ENCODE measurements around the gene EFHC1.

EFHC1 gene

GRCh38 chr6:52515219-52515960 is 95.2 kb downstream of the EFHC1 start:
- Mint-ChIP-seq H3K4me3 (no peak overlapping the region), H3K9me3 (no peaks in the 10 kb centered on the region), H3K27me3 (no peaks in the 10 kb centered on the region), H3K27ac (peak overlapping the region in 1 of 2 donors; percentile 7), H3K36me3 (ENCODE audit: insufficient read depth) (peaks cover 10% of the 10 kb centered on the region), H3K4me1 (ENCODE audit: low read depth in 2 of 2) (peaks cover 12 to 15% of the 10 kb centered on the region in 2 donors)
- DNase-seq = no peak
- no peak for ATAC-seq (replicated peaks)

DNA sequence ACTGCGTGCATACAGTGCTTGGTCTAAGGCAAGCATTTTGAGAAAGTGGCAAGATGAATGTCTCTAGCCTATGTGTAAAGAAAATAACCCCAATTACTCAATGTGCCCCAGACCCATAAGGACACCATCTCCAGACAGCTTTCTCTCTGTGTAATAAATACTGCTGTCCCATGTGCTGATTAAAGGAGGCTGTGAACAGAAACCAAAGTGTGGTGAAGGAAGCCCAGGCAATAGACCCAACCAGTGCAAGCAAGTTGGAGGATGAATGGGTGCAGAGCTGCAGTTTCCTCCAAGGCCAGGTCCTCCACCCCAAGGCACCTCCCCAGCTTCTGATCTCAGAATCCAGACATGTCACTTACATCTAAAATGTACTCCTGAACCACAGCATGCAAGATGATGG is 96.1 kb downstream of the EFHC1 start:
- ATAC-seq (replicated peaks) = no peak
- peaks cover 12 to 15% of the 10 kb centered on the region in 2 donors for H3K4me1 Mint-ChIP-seq (ENCODE audit: low read depth in 2 of 2)
- no peaks in the 10 kb centered on the region for H3K27me3 Mint-ChIP-seq
- H3K4me3 Mint-ChIP-seq = no peak overlapping the region
- no peak for DNase-seq
- H3K9me3 Mint-ChIP-seq = no peaks in the 10 kb centered on the region
- peak overlapping the region in 1 of 2 donors; percentile 7 for H3K27ac Mint-ChIP-seq
- H3K36me3 Mint-ChIP-seq (ENCODE audit: insufficient read depth) = peaks cover 10% of the 10 kb centered on the region

DNA sequence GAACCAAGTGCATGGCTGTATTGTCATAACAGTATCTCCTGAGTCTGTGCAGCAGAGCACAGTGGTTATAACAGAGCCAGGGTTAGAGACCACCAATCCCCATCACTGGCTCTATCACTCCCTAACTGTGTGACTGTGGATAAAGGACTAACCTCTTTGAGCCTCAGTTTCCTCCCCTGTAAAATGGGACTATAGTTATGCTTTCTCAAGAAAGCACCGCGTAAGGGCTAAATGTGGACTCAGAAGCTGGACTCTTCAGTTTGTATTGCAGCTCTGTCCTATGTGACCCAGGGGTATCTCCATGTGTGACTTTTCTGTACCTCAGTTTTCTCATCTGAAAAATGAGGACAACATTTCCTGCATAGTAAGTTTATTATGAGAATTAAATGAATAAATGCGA is 96.8 kb downstream of the EFHC1 start:
- DNase-seq (no peak), ATAC-seq (replicated peaks) (no peak)
- no peak overlapping the region for H3K27ac Mint-ChIP-seq
- peaks cover 12 to 15% of the 10 kb centered on the region in 2 donors for H3K4me1 Mint-ChIP-seq (ENCODE audit: low read depth in 2 of 2)
- no peaks in the 10 kb centered on the region for H3K9me3 Mint-ChIP-seq
- peaks cover 10% of the 10 kb centered on the region for H3K36me3 Mint-ChIP-seq (ENCODE audit: insufficient read depth)
- H3K4me3 Mint-ChIP-seq = no peak overlapping the region
- H3K27me3 Mint-ChIP-seq = no peaks in the 10 kb centered on the region

- Mint-ChIP-seq H3K4me3 (no peak overlapping the region), H3K4me1 (ENCODE audit: low read depth in 2 of 2) (peaks cover 12 to 16% of the 10 kb centered on the region in 2 donors), H3K9me3 (no peaks in the 10 kb centered on the region), H3K27ac (no peak overlapping the region), H3K27me3 (no peaks in the 10 kb centered on the region), H3K36me3 (ENCODE audit: insufficient read depth) (peaks cover 10% of the 10 kb centered on the region)
- ATAC-seq (replicated peaks) (no peak), DNase-seq (no peak)
Measured at GRCh38 chr6:52517502-52518278, 97.5 kb downstream of the EFHC1 start.

- H3K36me3 Mint-ChIP-seq (ENCODE audit: insufficient read depth) = peaks cover 10% of the 10 kb centered on the region
- no peaks in the 10 kb centered on the region for H3K27me3 Mint-ChIP-seq
- H3K27ac Mint-ChIP-seq = no peak overlapping the region
- no peaks in the 10 kb centered on the region for H3K9me3 Mint-ChIP-seq
- ATAC-seq (replicated peaks) = no peak
- DNase-seq = no peak
- peaks cover 12 to 23% of the 10 kb centered on the region in 2 donors for H3K4me1 Mint-ChIP-seq (ENCODE audit: low read depth in 2 of 2)
- H3K4me3 Mint-ChIP-seq = no peak overlapping the region
Measured at GRCh38 chr6:52518279-52518945, 98.3 kb downstream of the EFHC1 start.

- no peaks in the 10 kb centered on the region for H3K27me3 Mint-ChIP-seq
- no peak overlapping the region for H3K4me3 Mint-ChIP-seq
- DNase-seq = no peak
- no peak for ATAC-seq (replicated peaks)
- no peaks in the 10 kb centered on the region for H3K9me3 Mint-ChIP-seq
- H3K27ac Mint-ChIP-seq = no peak overlapping the region
- peaks cover 13 to 23% of the 10 kb centered on the region in 2 donors for H3K4me1 Mint-ChIP-seq (ENCODE audit: low read depth in 2 of 2)
- H3K36me3 Mint-ChIP-seq (ENCODE audit: insufficient read depth) = peaks cover 6% of the 10 kb centered on the region
Measured at GRCh38 chr6:52519618-52520017, 99.5 kb downstream of the EFHC1 start.

DNA sequence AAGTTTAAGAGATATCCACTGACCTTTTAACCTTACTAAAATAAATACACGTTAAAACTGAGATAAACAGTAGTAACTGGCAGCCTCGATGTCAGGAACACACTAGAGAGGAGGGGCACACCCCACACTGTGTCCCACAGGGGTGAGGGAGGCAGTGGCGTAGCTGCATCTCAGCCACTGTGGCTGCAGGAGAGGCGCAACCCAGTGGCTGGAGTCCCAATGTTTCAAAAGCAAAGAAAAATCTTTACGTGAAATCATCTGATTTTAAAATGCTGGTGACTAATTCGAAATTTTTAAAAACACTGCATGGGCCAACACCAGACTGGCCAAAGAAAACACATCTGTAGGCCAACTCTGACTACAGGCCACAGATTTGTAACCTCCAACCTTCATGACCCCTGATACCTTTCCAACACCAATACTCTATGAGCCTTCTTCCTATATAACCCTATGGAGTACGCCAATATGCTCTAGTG is 102.0 kb downstream of the EFHC1 start:
- DNase-seq = no peak
- no peak for ATAC-seq (replicated peaks)
- Mint-ChIP-seq H3K36me3 (ENCODE audit: insufficient read depth) (peaks cover 14% of the 10 kb centered on the region), H3K27ac (no peak overlapping the region), H3K4me1 (ENCODE audit: low read depth in 2 of 2) (peaks cover 16 to 23% of the 10 kb centered on the region in 2 donors), H3K27me3 (no peaks in the 10 kb centered on the region), H3K4me3 (no peak overlapping the region), H3K9me3 (no peaks in the 10 kb centered on the region)

DNA sequence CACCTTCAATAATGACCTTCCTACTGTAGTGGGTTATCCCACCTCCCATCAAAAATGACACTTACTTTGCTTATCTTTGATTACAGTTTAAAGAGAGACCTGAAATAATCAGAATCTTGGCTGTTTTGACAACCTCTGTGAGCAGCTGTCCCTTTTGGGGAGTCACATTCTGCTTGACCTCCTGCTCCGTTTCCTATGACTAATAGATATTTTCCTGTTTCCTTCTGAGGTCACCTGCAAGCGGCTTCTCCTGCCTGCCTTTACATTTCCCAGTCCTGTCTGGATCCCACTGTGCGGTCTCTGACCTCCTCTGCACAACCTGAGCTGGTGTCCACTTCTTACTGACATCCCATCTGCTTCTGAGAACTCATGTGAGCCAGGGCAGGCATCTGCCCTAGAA is 102.5 kb downstream of the EFHC1 start:
- ATAC-seq (replicated peaks) (no peak), DNase-seq (no peak)
- H3K36me3 Mint-ChIP-seq (ENCODE audit: insufficient read depth) = peaks cover 14% of the 10 kb centered on the region
- no peak overlapping the region for H3K4me3 Mint-ChIP-seq
- no peaks in the 10 kb centered on the region for H3K27me3 Mint-ChIP-seq
- peaks cover 16 to 23% of the 10 kb centered on the region in 2 donors for H3K4me1 Mint-ChIP-seq (ENCODE audit: low read depth in 2 of 2)
- H3K27ac Mint-ChIP-seq = no peak overlapping the region
- H3K9me3 Mint-ChIP-seq = no peaks in the 10 kb centered on the region

GRCh38 chr6:52523378-52524142 is 103.4 kb downstream of the EFHC1 start:
- peaks cover 11 to 19% of the 10 kb centered on the region in 2 donors for H3K4me1 Mint-ChIP-seq (ENCODE audit: low read depth in 2 of 2)
- no peak overlapping the region for H3K27ac Mint-ChIP-seq
- DNase-seq = no peak
- H3K4me3 Mint-ChIP-seq = no peak overlapping the region
- peaks cover 11% of the 10 kb centered on the region for H3K36me3 Mint-ChIP-seq (ENCODE audit: insufficient read depth)
- H3K27me3 Mint-ChIP-seq = no peaks in the 10 kb centered on the region
- ATAC-seq (replicated peaks) = no peak
- no peaks in the 10 kb centered on the region for H3K9me3 Mint-ChIP-seq

- H3K27ac Mint-ChIP-seq = no peak overlapping the region
- peaks cover 6 to 11% of the 10 kb centered on the region in 2 donors for H3K4me1 Mint-ChIP-seq (ENCODE audit: low read depth in 2 of 2)
- H3K9me3 Mint-ChIP-seq = no peaks in the 10 kb centered on the region
Measured at GRCh38 chr6:52524918-52525317, 104.8 kb downstream of the EFHC1 start.

GRCh38 chr6:52526634-52527033 is 106.5 kb downstream of the EFHC1 start:
- ATAC-seq (replicated peaks) = no peak

More at GRCh38 chr6:52524918-52525317, 104.8 kb downstream of the EFHC1 start:
- Mint-ChIP-seq H3K27me3 (no peaks in the 10 kb centered on the region), H3K4me3 (no peak overlapping the region), H3K36me3 (ENCODE audit: insufficient read depth) (peaks cover 8% of the 10 kb centered on the region)
- ATAC-seq (replicated peaks) = no peak
- no peak for DNase-seq

DNA sequence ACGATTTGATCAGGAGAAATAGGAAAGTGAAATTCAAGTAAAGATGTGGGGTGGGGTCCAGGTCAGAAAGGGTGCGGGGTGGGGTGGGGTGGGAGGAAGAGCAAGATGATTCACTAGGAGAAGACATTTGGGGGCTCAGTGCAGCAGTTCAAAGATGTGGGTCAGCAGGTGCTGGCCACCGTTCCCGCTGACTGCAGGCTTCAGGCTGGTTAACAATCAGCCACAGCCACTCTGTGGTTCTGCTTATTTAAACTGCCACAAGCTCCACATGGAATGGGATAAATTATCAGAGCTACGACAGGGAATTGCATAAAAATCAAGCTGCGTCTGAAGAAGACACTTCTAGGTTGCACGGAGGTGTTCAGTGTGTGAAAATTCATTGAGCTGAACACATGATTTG is 107.3 kb downstream of the EFHC1 start:
- H3K27me3 Mint-ChIP-seq = no peaks in the 10 kb centered on the region
- ATAC-seq (replicated peaks) = no peak
- DNase-seq = no peak
- H3K27ac Mint-ChIP-seq = no peak overlapping the region
- peaks cover 4 to 8% of the 10 kb centered on the region in 2 donors for H3K4me1 Mint-ChIP-seq (ENCODE audit: low read depth in 2 of 2)
- H3K36me3 Mint-ChIP-seq (ENCODE audit: insufficient read depth) = peaks cover 8% of the 10 kb centered on the region
- no peaks in the 10 kb centered on the region for H3K9me3 Mint-ChIP-seq
- no peak overlapping the region for H3K4me3 Mint-ChIP-seq

More at GRCh38 chr6:52526634-52527033, 106.5 kb downstream of the EFHC1 start:
- no peak for DNase-seq
- H3K27ac Mint-ChIP-seq = no peak overlapping the region
- H3K4me1 Mint-ChIP-seq (ENCODE audit: low read depth in 2 of 2) = peaks cover 4 to 8% of the 10 kb centered on the region in 2 donors
- H3K27me3 Mint-ChIP-seq = no peaks in the 10 kb centered on the region
- no peak overlapping the region for H3K4me3 Mint-ChIP-seq
- H3K9me3 Mint-ChIP-seq = no peaks in the 10 kb centered on the region
- peaks cover 8% of the 10 kb centered on the region for H3K36me3 Mint-ChIP-seq (ENCODE audit: insufficient read depth)

- no peaks in the 10 kb centered on the region for H3K9me3 Mint-ChIP-seq
- H3K27me3 Mint-ChIP-seq = no peaks in the 10 kb centered on the region
- peaks cover 0 to 4% of the 10 kb centered on the region in 2 donors for H3K4me1 Mint-ChIP-seq (ENCODE audit: low read depth in 2 of 2)
- H3K27ac Mint-ChIP-seq = no peak overlapping the region
- H3K36me3 Mint-ChIP-seq (ENCODE audit: insufficient read depth) = peaks cover 15% of the 10 kb centered on the region
- DNase-seq = no peak
- H3K4me3 Mint-ChIP-seq = no peak overlapping the region
- no peak for ATAC-seq (replicated peaks)
Measured at GRCh38 chr6:52529311-52529710, 109.2 kb downstream of the EFHC1 start.
